Measurements from ENCODE around the gene IL16. TPM values are rescaled to one million over a fixed set of nuclear protein-coding genes. Genes with fewer than 3 reads are reported as not detected.

IL16 gene
- total RNA-seq, 1 donor from 2014 or later: 0.82 TPM

DNA sequence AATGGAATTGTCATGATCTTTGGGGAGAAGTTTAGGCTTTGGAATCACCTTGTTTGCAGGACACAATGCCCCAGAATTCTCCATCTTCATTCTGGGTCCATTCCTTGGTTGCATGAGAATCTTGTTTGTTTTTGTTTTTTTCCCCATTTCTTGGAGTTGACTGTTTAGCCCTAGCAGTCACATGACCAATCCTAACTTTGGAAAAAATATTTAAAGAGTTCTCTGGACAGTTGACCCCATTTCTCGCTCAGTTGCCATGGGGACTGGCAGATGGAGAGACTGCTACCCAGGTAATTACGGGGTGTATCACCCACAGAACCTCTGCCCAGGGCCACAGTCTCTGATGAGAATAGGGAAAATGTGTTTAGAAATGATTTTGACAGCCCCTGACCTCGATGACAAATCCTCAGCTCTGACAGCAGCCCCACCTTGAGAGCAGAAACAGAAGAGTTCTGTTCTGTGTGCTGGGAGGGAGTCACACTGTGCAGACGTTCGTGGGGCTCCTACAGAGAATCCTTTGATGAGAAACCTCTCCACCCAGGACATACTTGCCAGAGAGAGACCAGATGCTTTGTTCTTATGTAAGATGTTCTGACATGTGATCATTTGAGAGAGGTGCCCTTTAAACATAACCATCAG lies 57.7 kb downstream of the IL16 start:
- no peak for DNase-seq (ENCODE audit: low spot score in 2 of 2)
- FAIRE-seq: no peak

DNA sequence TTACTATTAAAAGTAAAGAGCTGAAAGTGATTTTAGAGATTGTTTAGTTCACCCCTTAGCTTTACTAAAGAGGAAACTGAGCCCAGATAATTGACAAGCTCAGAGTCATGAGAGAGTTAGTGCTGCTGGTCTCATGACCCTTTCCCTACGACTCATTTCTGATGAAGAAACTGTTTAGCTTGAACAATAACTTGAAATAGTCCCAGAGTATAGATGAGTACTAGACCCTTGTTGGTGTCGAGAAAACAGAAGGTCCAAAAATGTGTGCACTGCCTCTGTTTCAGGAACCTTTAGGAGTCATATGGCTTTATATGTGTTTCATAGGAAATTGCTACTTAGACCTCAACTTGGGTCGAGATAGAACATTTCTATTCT lies 58.2 kb downstream of the IL16 start:
- DNase-seq (ENCODE audit: low spot score in 2 of 2): no peak
- FAIRE-seq: no peak

DNA sequence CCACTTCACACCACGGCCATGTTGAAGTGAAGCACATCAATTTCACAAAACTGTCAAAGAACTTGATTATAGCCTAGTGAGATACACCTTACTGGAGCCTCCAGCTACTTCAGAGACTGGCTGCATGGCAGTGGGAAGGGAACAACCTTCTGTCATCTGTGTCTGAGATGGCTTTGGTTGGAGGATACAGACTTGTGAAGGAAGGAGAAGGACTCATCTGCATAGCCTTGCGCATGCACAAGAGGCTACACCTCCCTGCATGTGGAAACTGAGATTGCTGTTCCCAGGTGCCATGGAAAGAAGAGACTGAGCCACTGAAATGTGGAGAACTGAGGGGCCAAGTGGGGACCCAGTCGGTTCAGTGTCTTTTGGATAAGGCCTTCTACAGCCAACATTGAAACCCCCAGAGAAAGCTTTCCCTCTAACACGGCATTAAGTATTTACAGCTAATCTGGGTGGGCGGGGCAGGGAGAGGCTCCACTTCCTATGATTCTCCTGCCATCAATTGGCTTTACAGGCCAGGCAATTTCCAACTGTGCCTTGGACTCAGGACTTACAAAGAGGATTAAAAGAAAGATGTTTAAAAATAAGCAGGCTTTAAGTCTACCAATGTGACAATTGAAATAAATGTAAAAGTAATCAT lies 58.8 kb downstream of the IL16 start:
- DNase-seq (ENCODE audit: low spot score in 2 of 2) (no peak), FAIRE-seq (no peak)

DNA sequence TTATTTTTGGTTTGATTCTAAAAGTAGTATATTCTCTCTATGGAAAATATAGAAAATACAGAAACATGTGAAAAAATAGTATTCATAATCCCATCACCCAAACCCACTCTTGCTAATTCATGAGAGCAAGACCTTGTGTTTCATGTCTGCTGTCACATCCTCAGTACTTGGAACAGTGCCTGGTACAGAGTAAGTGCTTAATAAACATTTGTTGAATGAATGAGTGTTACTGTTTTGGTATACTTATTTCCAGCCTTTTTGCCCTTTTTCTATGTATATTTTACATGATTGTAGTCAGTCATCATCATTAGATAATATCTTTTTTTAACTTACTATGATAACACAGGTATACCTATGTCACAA lies 59.3 kb downstream of the IL16 start:
- DNase-seq (ENCODE audit: low spot score in 2 of 2): no peak
- FAIRE-seq: no peak

DNA sequence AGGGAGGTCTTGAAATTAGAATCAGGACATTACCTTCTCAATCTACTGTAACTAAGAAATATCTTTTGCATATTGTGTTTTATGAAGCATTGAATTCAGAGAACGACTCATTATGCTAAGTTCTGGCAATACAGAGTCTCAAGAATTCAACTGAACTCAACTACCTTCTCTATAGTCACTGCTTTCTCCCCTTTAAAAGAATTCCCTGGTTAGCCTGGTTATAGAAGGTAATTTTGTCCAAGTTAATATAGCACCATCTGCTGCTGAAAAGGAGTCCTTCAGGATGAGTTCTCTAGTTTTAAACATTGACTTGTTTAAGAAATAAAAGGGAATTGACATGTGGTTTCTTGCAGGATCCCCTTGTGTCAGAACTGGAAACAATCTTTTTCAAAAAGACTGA lies 60.2 kb downstream of the IL16 start:
- DNase-seq (ENCODE audit: low spot score in 2 of 2): no peak
- FAIRE-seq: no peak

DNA sequence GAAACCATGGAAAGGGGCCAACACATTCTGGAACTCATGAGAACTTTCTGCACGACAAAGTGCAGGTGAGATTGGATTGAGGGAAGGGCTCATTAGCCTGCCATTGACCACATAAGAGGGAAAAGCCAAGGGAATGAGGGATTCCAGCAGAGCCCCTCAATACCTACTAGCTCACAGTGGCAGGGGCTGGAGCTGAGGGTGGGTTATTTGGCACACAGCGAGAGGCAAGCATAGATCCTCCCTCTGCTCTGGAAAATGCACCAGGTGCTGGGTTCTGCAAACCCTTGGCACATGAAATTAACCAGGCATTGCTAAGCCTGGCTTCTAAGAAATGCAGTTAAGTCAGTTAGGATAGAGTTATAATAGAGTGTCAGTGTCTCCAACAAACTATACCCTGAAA lies 60.8 kb downstream of the IL16 start:
- DNase-seq (ENCODE audit: low spot score in 2 of 2) (no peak), FAIRE-seq (no peak)

DNA sequence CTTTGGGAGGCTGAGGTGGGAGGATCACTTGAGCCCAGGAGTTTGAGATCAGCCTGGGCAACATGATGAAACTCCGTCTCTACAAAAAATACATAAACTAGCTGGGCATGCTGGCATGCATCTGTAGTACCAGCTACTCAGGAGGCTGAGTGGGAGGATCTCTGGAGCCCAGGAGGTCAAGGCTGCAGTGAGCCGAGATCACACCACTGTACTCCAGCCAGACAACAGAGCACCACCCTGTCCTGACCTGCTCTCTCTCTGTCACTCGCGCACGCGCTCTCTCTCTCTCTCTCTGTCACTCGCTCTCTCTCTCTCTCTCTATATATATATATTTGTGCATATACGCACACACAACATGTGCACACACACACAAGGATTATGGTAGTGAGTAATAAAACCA lies 61.8 kb downstream of the IL16 start:
- FAIRE-seq: no peak
- DNase-seq (ENCODE audit: low spot score in 2 of 2): no peak

DNA sequence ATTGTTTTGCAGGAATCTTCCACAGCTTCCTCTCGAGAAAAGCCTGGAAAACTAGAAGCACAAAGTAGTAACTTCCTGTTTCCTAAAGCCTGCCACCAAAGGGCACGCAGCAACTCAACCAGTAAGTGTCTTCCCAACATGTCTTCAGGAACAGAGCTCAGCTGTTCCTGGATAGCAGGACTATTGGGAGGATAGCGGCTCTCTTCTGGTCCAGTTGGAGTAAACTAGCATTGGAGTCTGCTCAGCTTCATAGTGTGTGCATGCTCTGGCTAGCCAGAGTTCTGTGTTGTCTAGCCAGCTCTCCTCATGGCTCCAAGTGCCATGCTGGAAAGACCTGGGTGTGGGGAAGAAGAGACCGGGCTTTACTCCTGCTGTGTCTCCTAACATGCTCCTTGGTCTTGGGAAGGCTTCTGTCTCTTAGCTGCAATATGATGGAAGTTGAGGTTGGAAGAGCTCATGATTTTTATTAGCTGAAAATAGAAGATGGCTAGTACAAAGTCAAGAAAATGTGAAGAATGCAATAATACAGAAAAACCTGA lies 63.1 kb downstream of the IL16 start:
- FAIRE-seq (no peak), DNase-seq (ENCODE audit: low spot score in 2 of 2) (no peak)

DNA sequence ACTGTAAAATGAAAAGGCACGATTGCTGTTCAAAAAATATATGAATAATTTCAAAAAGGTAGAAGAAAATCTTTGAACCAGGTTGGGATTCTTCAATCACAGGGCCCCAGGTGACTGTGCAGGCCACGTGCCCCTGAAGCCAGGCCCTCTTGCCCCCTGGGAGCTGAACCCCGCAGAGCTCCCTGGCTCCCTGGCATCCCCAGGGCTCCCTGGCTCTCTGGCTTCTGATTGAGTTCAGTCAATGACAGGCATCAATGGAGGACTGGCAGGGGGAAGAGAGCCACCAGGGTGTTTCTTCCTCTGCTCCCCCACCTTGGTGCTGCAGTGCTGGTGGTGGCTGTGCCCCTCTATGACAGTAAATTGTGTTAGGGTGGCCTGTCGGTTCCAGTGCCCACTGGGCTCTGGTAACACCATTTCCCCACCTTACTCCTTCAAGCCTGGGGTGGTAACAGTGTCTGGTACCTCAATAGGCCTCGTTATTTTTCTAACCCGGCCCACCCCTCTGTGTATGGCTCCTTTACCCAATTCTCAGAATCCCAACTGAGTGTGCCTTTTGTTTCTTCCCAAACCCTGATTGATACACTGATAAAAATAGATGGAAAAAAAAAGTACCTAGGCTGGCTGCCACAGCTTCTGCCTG lies 64.6 kb downstream of the IL16 start:
- FAIRE-seq (no peak), DNase-seq (ENCODE audit: low spot score in 2 of 2) (no peak)

DNA sequence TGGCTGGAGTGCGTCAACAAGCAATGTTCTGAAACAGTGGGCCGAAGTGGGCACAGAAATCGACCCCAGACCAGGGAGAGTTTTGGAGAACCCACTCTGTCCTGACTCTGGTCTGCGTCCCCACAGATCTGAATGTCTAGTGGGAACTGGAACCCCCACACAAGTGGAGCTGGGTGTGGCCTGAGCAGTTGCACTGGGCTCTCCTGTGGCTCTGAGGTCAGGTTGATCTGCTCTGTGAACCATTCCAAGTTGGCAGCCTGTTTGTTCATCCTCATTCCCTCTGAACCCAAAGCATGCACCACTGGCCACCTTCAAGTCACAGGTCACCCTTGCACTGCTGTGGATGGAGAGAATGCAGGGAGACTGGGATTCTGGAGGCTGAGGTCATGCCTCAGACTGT lies 66.8 kb downstream of the IL16 start:
- FAIRE-seq (no peak), DNase-seq (ENCODE audit: low spot score in 2 of 2) (no peak)

DNA sequence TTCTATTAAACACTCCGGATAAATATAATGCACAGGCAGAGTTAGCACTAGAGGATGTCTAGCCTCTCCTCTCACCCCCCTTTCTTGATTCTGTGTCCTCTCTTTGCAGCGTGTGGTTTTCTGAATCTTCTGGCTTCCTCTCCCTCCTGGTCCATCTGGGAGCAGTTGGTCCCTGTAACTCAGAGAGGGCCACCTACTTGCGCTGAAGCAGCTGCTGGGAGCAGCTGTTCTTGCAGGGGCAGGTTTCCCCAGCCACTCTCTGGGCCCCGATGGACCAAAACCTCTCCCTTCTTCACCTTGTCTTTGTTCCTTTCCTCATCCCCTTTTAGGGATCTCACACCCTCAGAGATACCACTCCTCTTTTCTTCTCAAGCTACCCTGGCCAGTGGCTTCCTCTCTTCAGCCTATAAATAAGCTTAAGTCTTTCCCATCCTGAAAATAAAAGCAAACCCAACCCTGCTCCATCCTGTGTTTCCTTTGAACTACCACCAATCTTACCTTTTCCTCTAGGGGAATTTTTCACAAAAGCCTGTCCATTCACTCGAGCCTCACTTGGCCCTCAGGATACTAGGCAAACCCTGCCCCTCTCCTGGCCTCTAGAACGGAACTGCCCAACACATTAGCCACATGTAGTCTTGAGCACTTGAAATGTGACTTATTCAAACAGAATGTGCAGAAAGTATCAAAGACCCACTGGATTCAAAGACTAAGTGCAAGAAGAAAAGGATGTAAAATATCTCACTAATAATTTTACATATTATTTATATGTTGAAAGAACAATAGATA lies 67.6 kb downstream of the IL16 start:
- no peak for FAIRE-seq

DNA sequence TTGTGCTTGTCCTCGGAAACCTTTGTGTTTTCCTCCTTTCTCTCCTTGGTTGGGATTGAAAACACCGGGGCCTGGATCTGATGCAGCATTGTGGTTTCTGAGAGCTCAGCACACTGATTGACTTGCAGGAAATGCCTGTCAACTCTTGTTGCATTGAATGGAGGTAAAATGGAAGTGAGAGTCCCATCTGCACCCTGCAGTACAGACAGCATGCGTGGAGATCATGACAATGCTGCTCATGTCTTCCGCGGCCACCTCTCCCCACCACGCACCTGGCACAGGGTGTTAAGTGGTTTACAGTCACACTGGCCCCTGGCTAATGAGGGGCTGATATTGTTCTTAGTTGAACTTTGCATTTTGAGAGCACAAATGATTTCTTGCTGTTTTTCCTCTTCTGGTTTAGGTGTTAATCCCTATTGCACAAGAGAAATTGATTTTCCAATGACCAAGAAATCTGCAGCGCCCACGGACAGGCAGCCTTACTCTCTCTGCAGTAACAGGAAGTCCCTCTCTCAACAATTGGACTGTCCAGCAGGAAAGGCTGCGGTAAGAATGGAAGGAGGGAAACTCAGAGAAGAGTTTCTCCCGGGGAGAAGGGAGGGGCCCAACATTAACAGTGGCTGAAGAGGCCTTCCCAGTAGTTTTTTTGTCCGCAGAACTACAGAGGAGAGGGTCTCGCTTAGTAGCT lies 68.7 kb downstream of the IL16 start:
- DNase-seq (ENCODE audit: low spot score in 2 of 2) (no peak), FAIRE-seq (no peak)

More for the DNA sequence above, 67.6 kb downstream of the IL16 start:
- DNase-seq (ENCODE audit: low spot score in 2 of 2): no peak

DNA sequence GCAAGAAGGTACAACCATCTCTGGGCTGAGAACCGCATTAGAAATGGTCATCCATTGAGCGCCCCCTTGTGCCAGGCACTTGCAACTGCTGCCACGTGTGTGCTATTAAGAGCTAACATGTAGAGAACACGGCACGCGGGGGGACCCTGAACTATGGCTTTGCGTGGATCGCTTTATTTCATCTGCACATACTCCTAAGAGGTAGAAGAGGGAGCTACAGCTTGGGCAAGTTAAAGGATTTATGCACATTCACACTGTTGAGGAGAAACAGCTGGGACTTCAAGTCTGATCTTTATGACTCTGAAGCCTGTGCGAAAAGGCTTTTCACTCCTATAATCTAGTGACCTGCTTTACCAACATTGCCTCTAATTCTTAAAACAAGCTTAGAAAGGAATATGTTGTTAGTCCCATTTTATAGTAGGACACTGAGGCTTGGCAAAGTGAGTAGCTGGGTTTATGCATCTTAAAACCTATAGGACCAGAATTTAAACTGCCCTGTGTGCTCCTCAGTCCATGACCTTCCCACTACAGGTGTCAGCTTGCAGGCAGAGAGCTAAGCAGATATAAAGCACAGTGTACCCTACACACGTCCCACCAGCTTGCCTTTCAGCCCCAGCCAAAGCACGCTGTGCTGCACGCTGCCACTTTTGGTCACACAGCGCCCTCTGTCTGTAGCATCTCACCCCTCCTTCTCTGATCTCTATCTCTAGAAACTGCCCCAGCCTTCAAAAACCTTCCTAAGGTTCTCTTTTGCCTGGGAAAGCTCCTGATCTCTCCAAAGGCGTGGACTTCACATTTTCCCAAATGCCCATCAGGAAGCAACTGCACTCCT lies 69.5 kb downstream of the IL16 start:
- FAIRE-seq: no peak
- peak; percentile 50 to 65 for DNase-seq (ENCODE audit: low spot score in 2 of 2)

DNA sequence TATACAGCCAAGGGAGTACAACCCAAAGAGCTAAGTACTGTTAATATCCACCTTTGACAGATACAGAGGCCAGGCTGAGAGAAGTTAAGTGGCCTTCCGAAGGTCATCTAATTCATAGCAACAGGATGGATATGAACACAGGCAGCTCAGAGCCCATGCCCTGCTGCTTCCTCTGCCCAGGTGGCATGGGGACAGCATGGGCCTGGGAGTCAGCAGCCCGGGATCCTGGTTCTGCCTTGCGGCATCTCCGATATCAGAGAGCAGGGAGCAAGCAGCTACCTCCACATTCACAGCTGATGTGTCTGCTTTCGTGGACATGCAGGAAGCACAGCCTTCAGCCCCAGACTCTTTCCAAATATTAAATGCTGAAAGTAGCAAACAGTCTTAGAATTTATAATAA lies 71.7 kb downstream of the IL16 start:
- no peak for DNase-seq (ENCODE audit: low spot score in 2 of 2)
- FAIRE-seq: no peak

DNA sequence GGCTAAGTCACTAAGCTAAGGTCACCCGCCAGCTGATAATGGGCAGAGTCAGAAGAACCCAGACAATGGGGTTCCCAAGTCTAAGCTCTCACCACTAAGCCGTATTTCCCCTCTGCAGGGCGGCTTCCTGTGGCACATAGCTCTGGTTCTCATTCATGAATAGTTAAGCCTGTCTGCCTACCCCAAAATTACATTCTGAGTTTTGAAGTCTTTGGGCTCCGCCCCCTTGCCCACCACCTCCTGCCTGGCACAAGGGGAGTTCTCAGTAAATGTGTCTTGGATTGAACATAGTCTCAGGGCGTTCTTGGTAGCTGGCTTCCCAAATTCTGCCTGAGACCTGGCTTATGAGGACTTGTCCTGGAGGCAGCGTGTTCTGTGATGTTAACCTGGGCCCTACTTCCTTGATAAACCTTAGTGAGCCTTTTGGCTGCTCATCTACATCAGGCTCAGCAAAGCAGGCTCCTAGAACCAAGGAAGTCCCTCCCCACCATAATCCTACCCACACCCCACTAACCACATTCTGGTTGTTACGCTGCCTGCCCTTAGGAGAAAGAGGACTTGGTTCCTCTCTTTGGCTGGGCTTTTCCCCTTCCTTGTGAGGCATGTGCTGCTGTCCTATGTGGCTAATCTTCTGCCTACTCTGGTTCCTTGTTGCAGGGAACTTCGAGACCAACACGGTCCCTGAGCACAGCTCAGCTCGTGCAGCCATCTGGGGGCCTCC lies 72.4 kb downstream of the IL16 start:
- DNase-seq (ENCODE audit: low spot score in 2 of 2): no peak
- FAIRE-seq: no peak

DNA sequence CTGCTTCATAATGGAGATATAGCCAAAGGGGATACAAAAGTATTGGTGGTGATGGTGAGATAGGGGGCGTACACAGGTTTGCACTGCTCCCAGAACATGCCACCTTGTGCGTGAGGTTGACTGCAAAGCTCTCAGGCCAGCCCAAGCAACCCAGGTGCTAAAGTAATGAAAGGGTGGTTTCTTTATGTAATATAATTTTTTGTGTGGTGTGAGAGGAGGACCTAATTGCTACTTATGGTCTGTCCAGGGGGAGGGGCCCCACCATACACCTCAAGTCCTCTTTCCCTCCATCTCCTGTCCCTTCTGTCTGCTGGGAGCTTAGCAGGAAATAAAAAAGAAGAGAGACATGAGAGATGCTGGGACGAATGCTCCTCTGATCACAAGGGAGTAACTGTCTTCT lies 73.5 kb downstream of the IL16 start:
- no peak for DNase-seq (ENCODE audit: low spot score in 2 of 2)
- FAIRE-seq: no peak

DNA sequence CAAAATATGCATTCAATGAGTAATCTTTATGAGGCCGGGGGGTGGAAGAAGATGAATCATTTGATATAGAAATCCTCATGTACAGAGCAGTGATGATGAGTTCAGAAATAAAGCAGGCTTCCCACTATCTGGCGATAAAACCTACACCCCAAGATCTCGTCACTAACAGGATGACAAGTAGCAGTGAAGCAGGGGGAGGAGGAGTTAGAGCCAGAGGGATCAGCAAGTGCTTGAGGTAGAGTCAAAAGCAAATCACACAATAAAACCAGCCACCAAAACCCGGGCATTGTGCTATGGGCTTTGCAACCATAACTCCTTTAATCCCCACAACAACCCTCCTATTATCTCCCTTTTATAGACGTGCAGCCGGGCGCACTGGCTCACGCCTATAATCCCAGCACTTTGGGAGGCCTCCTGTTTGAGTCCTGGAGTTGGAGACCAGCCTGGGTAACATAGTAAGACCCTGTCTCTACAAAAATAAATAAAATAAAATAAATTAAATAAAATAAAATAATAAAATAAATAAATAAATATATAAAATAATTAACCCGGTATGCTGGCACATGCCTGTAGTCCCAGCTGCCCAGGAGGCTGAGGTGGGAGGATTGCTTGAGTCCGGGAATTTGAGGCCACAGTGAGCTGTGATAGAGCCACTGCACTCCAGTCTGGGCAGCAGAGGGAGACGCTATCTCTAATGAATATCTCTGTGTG lies 74.3 kb downstream of the IL16 start:
- no peak for FAIRE-seq
- DNase-seq (ENCODE audit: low spot score in 2 of 2): no peak
